Activated CD4-positive, alpha-beta T cell treated with anti-CD3 and anti-CD28 coated beads for 48 hours (primary cell): Measurements from ENCODE around the gene OR4D9.
A peak's percentile ranks its signal among the peaks of the same experiment; 100 is the strongest.

Experiments used
- DNase-seq: peaks from one replicate; pipeline ENCODE4 v3.0.0-alpha.2; 2020

Gene OR4D9

GRCh38 chr11:59550842-59551658, 39.7 kb downstream of the OR4D9 start:
- peak; percentile 92 for DNase-seq

GRCh38 chr11:59551659-59552521, 40.6 kb downstream of the OR4D9 start:
- DNase-seq, result peak; percentile 51

GRCh38 chr11:59552844-59553243, 41.5 kb downstream of the OR4D9 start:
- no peak for DNase-seq

GRCh38 chr11:59553323-59553722, 42.0 kb downstream of the OR4D9 start:
- no peak for DNase-seq

GRCh38 chr11:59555601-59556114, 44.3 kb downstream of the OR4D9 start:
- DNase-seq, result no peak

- DNase-seq, result peak; percentile 90
These were observed 45.0 kb downstream of the OR4D9 start for GRCh38 chr11:59556115-59556916.

GRCh38 chr11:59556917-59557348, 45.6 kb downstream of the OR4D9 start:
- DNase-seq, result peak; percentile 42

- DNase-seq, result no peak
These were observed 46.9 kb downstream of the OR4D9 start for GRCh38 chr11:59558270-59558643.

- DNase-seq, result no peak
These were observed 48.5 kb downstream of the OR4D9 start for GRCh38 chr11:59559886-59560285.

- DNase-seq, result peak; percentile 88
These were observed 49.0 kb downstream of the OR4D9 start for GRCh38 chr11:59560290-59560701.

- peak; percentile 90 for DNase-seq
These were observed 49.5 kb downstream of the OR4D9 start for GRCh38 chr11:59560702-59561473.

GRCh38 chr11:59562292-59562691, 51.0 kb downstream of the OR4D9 start:
- no peak for DNase-seq
